Activated CD4-positive, alpha-beta T cell treated with anti-CD3 and anti-CD28 coated beads, Interleukin-2, amount 50 U/mL, for 4 hours (primary cell): Measurements from ENCODE around the gene PANK3.
"Not testable (repeated sequence)": the region's sequence is repeated elsewhere in the genome, so short reads cannot be mapped to it uniquely, and the experiment has no call there.

ENCODE experiments used
- DNase-seq, 2 experiments: peaks; one replicate each; pipeline ENCODE4 v3.0.0-alpha.2; 2020

The PANK3 gene

GRCh38 chr5:168578538-168579487 is at the start of gene PANK3:
Gene PANK3, minus strand, starts transcription at chr5:168579368. Its CDS starts 85 bp downstream, at chr5:168579283.
- DNase-seq: peak in 1 of 2 experiments; percentile 1

GRCh38 chr5:168624850-168625364 is 45.7 kb upstream of the PANK3 start:
- DNase-seq: no peak

GRCh38 chr5:168620807-168621206 is 41.6 kb upstream of the PANK3 start:
- no peak for DNase-seq

GRCh38 chr5:168614661-168615060 is 35.5 kb upstream of the PANK3 start:
- no peak for DNase-seq

GRCh38 chr5:168613996-168614395 is 34.8 kb upstream of the PANK3 start:
- DNase-seq: no peak

- no peak for DNase-seq
Measured at GRCh38 chr5:168613396-168613795, 34.2 kb upstream of the PANK3 start.

- no peak for DNase-seq
Measured at GRCh38 chr5:168612996-168613395, 33.8 kb upstream of the PANK3 start.

GRCh38 chr5:168612123-168612522 is 33.0 kb upstream of the PANK3 start:
- DNase-seq: no peak

- no peak for DNase-seq
Measured at GRCh38 chr5:168611165-168611564, 32.0 kb upstream of the PANK3 start.

- no peak for DNase-seq
Measured at GRCh38 chr5:168609806-168610482, 30.8 kb upstream of the PANK3 start.

GRCh38 chr5:168608821-168609220 is 29.7 kb upstream of the PANK3 start:
- no peak for DNase-seq

- no peak for DNase-seq
Measured at GRCh38 chr5:168608386-168608785, 29.2 kb upstream of the PANK3 start.

- DNase-seq: no peak
Measured at GRCh38 chr5:168607946-168608345, 28.8 kb upstream of the PANK3 start.

GRCh38 chr5:168606562-168606961 is 27.4 kb upstream of the PANK3 start:
- DNase-seq: no peak

GRCh38 chr5:168604436-168604835 is 25.3 kb upstream of the PANK3 start:
- no peak for DNase-seq

- DNase-seq: no peak
Measured at GRCh38 chr5:168603746-168604145, 24.6 kb upstream of the PANK3 start.

- DNase-seq: no peak
Measured at GRCh38 chr5:168602517-168602916, 23.3 kb upstream of the PANK3 start.

GRCh38 chr5:168601972-168602371 is 22.8 kb upstream of the PANK3 start:
- DNase-seq: no peak

- no peak for DNase-seq
Measured at GRCh38 chr5:168600409-168600808, 21.2 kb upstream of the PANK3 start.

- DNase-seq: no peak
Measured at GRCh38 chr5:168599826-168600225, 20.7 kb upstream of the PANK3 start.

- DNase-seq: no peak
Measured at GRCh38 chr5:168598639-168599038, 19.5 kb upstream of the PANK3 start.

GRCh38 chr5:168596927-168597326 is 17.8 kb upstream of the PANK3 start:
- DNase-seq: no peak

GRCh38 chr5:168596122-168596521 is 17.0 kb upstream of the PANK3 start:
- DNase-seq: not testable (repeated sequence)

GRCh38 chr5:168592014-168592368 is 12.8 kb upstream of the PANK3 start:
- no peak for DNase-seq
